Measurements from ENCODE around the gene SPTBN2.
"Not testable (repeated sequence)": the region's sequence is repeated elsewhere in the genome, so short reads cannot be mapped to it uniquely, and the experiment has no call there.

SPTBN2 gene

GRCh38 chr11:66680966-66681645 is 47.9 kb downstream of the SPTBN2 start:
- no peak for DNase-seq

GRCh38 chr11:66677599-66678375 is 51.2 kb downstream of the SPTBN2 start, which contains the start of gene RBM4B:
Gene RBM4B (minus strand): TSS chr11:66677887. CDS start chr11:66677079, 808 bp downstream.
- DNase-seq = peak; percentile 83 to 87

- no peak for DNase-seq
Measured at GRCh38 chr11:66676931-66677598, 52.0 kb downstream of the SPTBN2 start.

GRCh38 chr11:66676282-66676919 is 52.6 kb downstream of the SPTBN2 start:
- peak; percentile 27 to 36 for DNase-seq

- no peak for DNase-seq
Measured at GRCh38 chr11:66674964-66675602, 53.9 kb downstream of the SPTBN2 start.

GRCh38 chr11:66670816-66671215 is 58.2 kb downstream of the SPTBN2 start:
- no peak for DNase-seq

GRCh38 chr11:66665369-66665768 is 63.6 kb downstream of the SPTBN2 start:
- DNase-seq = no peak

- DNase-seq = no peak
Measured at GRCh38 chr11:66663741-66664296, 65.2 kb downstream of the SPTBN2 start.

- DNase-seq = peak; percentile 27 to 37
Measured at GRCh38 chr11:66659763-66660162, 69.3 kb downstream of the SPTBN2 start.

- DNase-seq = no peak
Measured at GRCh38 chr11:66653123-66653522, 75.9 kb downstream of the SPTBN2 start.

GRCh38 chr11:66652651-66653050 is 76.4 kb downstream of the SPTBN2 start:
- no peak for DNase-seq

GRCh38 chr11:66651016-66651415 is 78.0 kb downstream of the SPTBN2 start:
- no peak for DNase-seq

- DNase-seq = no peak
Measured at GRCh38 chr11:66649903-66650302, 79.1 kb downstream of the SPTBN2 start.

- no peak for DNase-seq
Measured at GRCh38 chr11:66646828-66647227, 82.2 kb downstream of the SPTBN2 start.

GRCh38 chr11:66643745-66644437 is 85.1 kb downstream of the SPTBN2 start:
- no peak for DNase-seq

GRCh38 chr11:66641834-66642233 is 87.2 kb downstream of the SPTBN2 start:
- no peak for DNase-seq

GRCh38 chr11:66639814-66640340 is 89.1 kb downstream of the SPTBN2 start:
- DNase-seq = not testable (repeated sequence)

GRCh38 chr11:66639066-66639813 is 89.8 kb downstream of the SPTBN2 start:
- peak in 1 of 2 experiments; percentile 7 for DNase-seq

- DNase-seq = peak; percentile 98
Measured at GRCh38 chr11:66638177-66639065, 90.6 kb downstream of the SPTBN2 start, which contains the start of gene RBM4. Gene RBM4 (plus strand): TSS chr11:66638703. CDS start chr11:66639712, 1,009 bp downstream.
